H1 (cell line): ENCODE results near the gene KNOP1. TPM values are rescaled to one million over a fixed set of nuclear protein-coding genes. Genes with fewer than 3 reads are reported as not detected.

ENCODE experiments used
- CTCF ChIA-PET: fragments of 300-600 bp; sonication (Branson Sonifier 250); formaldehyde crosslinking; loops from one replicate; lab custom pipeline; 2021; ENCODE audit not compliant: partially characterized antibody; lab: Charles Lee
- POLR2A ChIA-PET: fragments of 300-600 bp; sonication (Branson Sonifier 250); formaldehyde crosslinking; loops from one replicate; lab custom pipeline; 2021; ENCODE audit warnings: inconsistent platforms; ENCODE audit not compliant: partially characterized antibody; lab: Charles Lee
- DNase-seq, 2 experiments: peaks; one replicate each; pipeline versions ENCODE4 v3.0.0 to v3.0.0-alpha.2; 2010 to 2022; ENCODE audit warnings: low spot score in 2 of 2, low read depth in 1 of 2, mixed read lengths in 1 of 2
- FAIRE-seq: peaks from 2 replicates; lab custom pipeline; 2011; peaks lifted over from hg19 to GRCh38; lab: Jason Lieb, UNC
- H2AFZ ChIP-seq: 2 replicates; pipeline ENCODE4 v1.8.1; 2012; ENCODE audit warnings: low read length, inconsistent platforms
- H2AK5ac ChIP-seq: 2 replicates; pipeline ENCODE4 v1.6.1; 2013; ENCODE audit warnings: low read depth, low read length
- H2BK120ac ChIP-seq: replicated peaks from 2 replicates; pipeline ENCODE3; 2013; ENCODE audit warnings: low read depth, low read length, inconsistent platforms
- H2BK12ac ChIP-seq: 2 replicates; pipeline ENCODE4 v1.6.1; 2013; ENCODE audit warnings: low read depth, low read length
- H2BK15ac ChIP-seq: 2 replicates; pipeline ENCODE4 v1.6.1; 2013; ENCODE audit warnings: low read length
- H2BK20ac ChIP-seq: 2 replicates; pipeline ENCODE4 v1.6.1; 2013; ENCODE audit warnings: low read length
- H2BK5ac ChIP-seq: 2 replicates; pipeline ENCODE4 v1.6.1; 2013; ENCODE audit warnings: low read depth, low read length
- H3K14ac ChIP-seq: 2 replicates; pipeline ENCODE4 v1.6.1; 2013; ENCODE audit warnings: inconsistent platforms; ENCODE audit not compliant: insufficient read length
- H3K18ac ChIP-seq: 2 replicates; pipeline ENCODE4 v1.6.1; 2013; ENCODE audit warnings: low read length; ENCODE audit errors: extremely low read depth
- H3K23ac ChIP-seq: 2 replicates; pipeline ENCODE4 v1.6.1; 2013; ENCODE audit warnings: inconsistent platforms; ENCODE audit not compliant: insufficient read length
- H3K23me2 ChIP-seq: 2 replicates; pipeline ENCODE4 v1.6.1; 2013; ENCODE audit warnings: low read depth, low read length
- H3K27ac ChIP-seq: 2 replicates; pipeline ENCODE4 v1.6.1; 2011; ENCODE audit warnings: low read depth, low read length, inconsistent platforms
- H3K27me3 ChIP-seq, 4 experiments: replicated peaks in 1 of 4; 1 replicate in 1 of 4; 2 replicates in 3 of 4; pipeline versions ENCODE4 v1.6.1 to v1.8.1; 2011 to 2013; ENCODE audit warnings: low read length in 3 of 4, mild to moderate bottlenecking in 3 of 4, inconsistent platforms in 2 of 4, mixed read lengths in 2 of 4, moderate library complexity in 1 of 4; ENCODE audit not compliant: control insufficient read depth in 3 of 4, insufficient read depth in 3 of 4; ENCODE audit errors: extremely low read depth in 1 of 4
- H3K36me3 ChIP-seq, 4 experiments: 2 replicates each; pipeline versions ENCODE4 v1.6.1 to v1.8.1; 2011 to 2013; ENCODE audit warnings: mild to moderate bottlenecking in 4 of 4, low read length in 3 of 4, moderate library complexity in 2 of 4, control low read depth in 1 of 4, inconsistent platforms in 1 of 4; ENCODE audit not compliant: insufficient read depth in 4 of 4, control insufficient read depth in 2 of 4
- H3K4ac ChIP-seq: replicated peaks from 2 replicates; pipeline ENCODE3; 2013; ENCODE audit warnings: low read length, low read depth, mixed read lengths, inconsistent platforms; ENCODE audit not compliant: insufficient read length
- H3K4me1 ChIP-seq, 4 experiments: replicated peaks in 1 of 4; 1 replicate in 1 of 4; 2 replicates in 3 of 4; pipeline versions ENCODE4 v1.6.1 to v1.8.1; 2011 to 2013; ENCODE audit warnings: low read length in 3 of 4, inconsistent platforms in 2 of 4, mixed read lengths in 1 of 4; ENCODE audit not compliant: insufficient read depth in 4 of 4, control insufficient read depth in 3 of 4
- H3K4me2 ChIP-seq, 2 experiments: 2 replicates each; pipeline versions ENCODE4 v1.6.1 to v1.8.1; 2011 to 2013; ENCODE audit warnings: low read depth in 2 of 2, low read length in 2 of 2, control low read depth in 1 of 2, inconsistent platforms in 1 of 2, mild to moderate bottlenecking in 1 of 2; ENCODE audit not compliant: insufficient read depth in 1 of 2
- H3K4me3 ChIP-seq, 4 experiments: fragments of 200-600, 300-600 bp in 1 of 4; sonication (generic), shearing (Covaris generic), sonication (Bioruptor Twin) in 1 of 4; 2 replicates each; pipeline versions ENCODE4 v1.5.1 to v1.8.1; 2011 to 2016; ENCODE audit warnings: low read length in 4 of 4, low read depth in 3 of 4, control low read depth in 2 of 4, inconsistent platforms in 2 of 4, mild to moderate bottlenecking in 2 of 4, mixed read lengths in 1 of 4, moderate library complexity in 1 of 4; ENCODE audit not compliant: insufficient read depth in 2 of 4; ENCODE audit errors: extremely low read depth in 1 of 4
- H3K56ac ChIP-seq: replicated peaks from 2 replicates; pipeline ENCODE3; 2013; ENCODE audit warnings: low read depth, mild to moderate bottlenecking, mixed read lengths, low read length, inconsistent platforms; ENCODE audit not compliant: insufficient read length
- H3K79me1 ChIP-seq: 2 replicates; pipeline ENCODE4 v1.6.1; 2013; ENCODE audit warnings: low read depth, low read length, control low read depth
- H3K79me2 ChIP-seq, 2 experiments: 2 replicates each; pipeline versions ENCODE4 v1.6.1 to v1.8.1; 2012 to 2013; ENCODE audit warnings: low read length in 2 of 2, mild to moderate bottlenecking in 2 of 2, inconsistent platforms in 1 of 2; ENCODE audit not compliant: insufficient read depth in 2 of 2, control insufficient read depth in 1 of 2
- H3K9ac ChIP-seq, 4 experiments: replicated peaks in 1 of 4; 1 replicate in 1 of 4; 2 replicates in 3 of 4; pipeline versions ENCODE4 v1.6.1 to v1.8.1; 2011 to 2013; ENCODE audit warnings: low read depth in 3 of 4, low read length in 3 of 4, control low read depth in 2 of 4, mild to moderate bottlenecking in 2 of 4, moderate library complexity in 2 of 4, inconsistent platforms in 1 of 4; ENCODE audit errors: extremely low read depth in 1 of 4
- H3K9me3 ChIP-seq, 2 experiments: 2 replicates each; pipeline versions ENCODE4 v1.6.1 to v1.8.1; 2012 to 2013; ENCODE audit warnings: mild to moderate bottlenecking in 2 of 2, moderate library complexity in 2 of 2, control low read depth in 1 of 2, inconsistent platforms in 1 of 2, low read depth in 1 of 2, low read length in 1 of 2, mixed read lengths in 1 of 2; ENCODE audit not compliant: insufficient read depth in 2 of 2
- H4K20me1 ChIP-seq, 2 experiments: replicated peaks in 1 of 2; 2 replicates each; pipeline versions ENCODE3 to v1.8.1; 2011 to 2013; ENCODE audit warnings: inconsistent platforms in 2 of 2, low read length in 2 of 2, mild to moderate bottlenecking in 1 of 2; ENCODE audit not compliant: insufficient read depth in 2 of 2, control insufficient read depth in 1 of 2
- H4K5ac ChIP-seq: 2 replicates; pipeline ENCODE4 v1.6.1; 2013; ENCODE audit warnings: low read length, low read depth, mixed read lengths, inconsistent platforms; ENCODE audit not compliant: insufficient read length
- H4K8ac ChIP-seq: 2 replicates; pipeline ENCODE4 v1.8.0; 2013; ENCODE audit warnings: mild to moderate bottlenecking, moderate library complexity, low read length, inconsistent platforms; ENCODE audit not compliant: insufficient read depth; ENCODE audit errors: extremely low read depth
- H4K91ac ChIP-seq: replicated peaks from 2 replicates; pipeline ENCODE3; 2013; ENCODE audit warnings: low read length, mixed read lengths, inconsistent platforms; ENCODE audit not compliant: insufficient read length
- CEBPB ChIP-seq: IDR thresholded peaks from 2 replicates; pipeline ENCODE4 v1.6.1; 2012; ENCODE audit warnings: low read depth, low read length
- EP300 ChIP-seq, 2 experiments: IDR thresholded peaks; 1 replicate in 1 of 2; 2 replicates in 1 of 2; pipeline ENCODE4 v1.6.1; 2011 to 2012; ENCODE audit warnings: low read depth in 2 of 2, low read length in 2 of 2, mild to moderate bottlenecking in 2 of 2, borderline replicate concordance in 1 of 2, inconsistent platforms in 1 of 2, moderate library complexity in 1 of 2
- TAF1 ChIP-seq: IDR thresholded peaks from 2 replicates; pipeline ENCODE4 v1.6.1; 2011; ENCODE audit warnings: mild to moderate bottlenecking, low read depth, low read length
- WGBS, 2 experiments: shearing (Covaris generic) in 1 of 2; methylation state at CpG; one replicate each; pipeline versions ENCODE4 v1.1.6 to v1.1.7; 2013 to 2015; ENCODE audit warnings: low lambda C conversion rate in 2 of 2, mixed read lengths in 2 of 2, inconsistent platforms in 1 of 2, low coverage in 1 of 2, missing lambda C conversion rate in 1 of 2; ENCODE audit not compliant: insufficient replicate concordance in 2 of 2, insufficient coverage in 1 of 2, insufficient read length in 1 of 2; ENCODE audit errors: extremely low coverage in 1 of 2, missing lambda C conversion rate in 1 of 2; 5-methylcytosine and 5-hydroxymethylcytosine counted together
- polyA plus RNA-seq, 7 experiments: library from polyadenylated mRNA; depleted of rRNA in 3 of 7; stranded (reverse) in 5 of 7; unstranded in 2 of 7; fragments of >200 nt in 5 of 7; fragments of 200-250 nt in 2 of 7; gene quantifications; 1 replicate in 5 of 7; 2 replicates in 1 of 7; 4 replicates in 1 of 7; pipeline versions ENCODE4 v1.2.1 to v1.2.3, GENCODE V29; 2011 to 2013; ENCODE audit warnings: missing spikeins in 2 of 7, mixed read lengths in 2 of 7
- total RNA-seq: library from RNA; stranded (reverse); fragmentation: NEBNext Ultra II Directional; extraction: Animal tissue kit (Norgen Biotek cat#: 25700); gene quantifications from 2 replicates; pipeline ENCODE4 v1.2.1, GENCODE V29; 2021

The KNOP1 gene
- total and polyA plus RNA-seq, 2 of the 8 experiments (the other 6 are each of a cell fraction or from before 2014, with no cell fraction given) = 21.6 to 87.9 TPM

- peaks cover 10 to 17% of the 10 kb centered on the region in 2 experiments for H4K20me1 ChIP-seq
- no peaks in the 10 kb centered on the region for H3K23me2 ChIP-seq
- no peak overlapping the region for H3K56ac ChIP-seq
- H4K8ac ChIP-seq = no peak overlapping the region
- TF ChIP-seq EP300 (IDR thresholded peaks at IDR 0.05; ENCODE audit: borderline replicate concordance in 1 of 2, low read depth in 2 of 2, low read length in 2 of 2) (no peak), TAF1 (no peak), CEBPB (no peak)
- TF ChIP-seq, all 59 proteins: peak for 0
- ChIA-PET POLR2A (interaction anchor here (1.1 to 5.2 kb wide), 8 partner anchors 9 to 152 kb away, joined by 3 to 23 read pairs (median 4); partner anchors contain the start of genes IQCK and KNOP1), CTCF (interaction anchor here (1.3 to 1.4 kb wide), 2 partner anchors 98 to 103 kb away, joined by 3 to 4 read pairs; no protein-coding TSS in a partner anchor)
- Histone ChIP-seq H2BK120ac (no peak overlapping the region), H3K27me3 (no peaks in the 10 kb centered on the region), H3K9ac (no peak overlapping the region), H2AK5ac (no peak overlapping the region), H4K91ac (no peak overlapping the region), H3K79me2 (peaks cover 0 to 28% of the 10 kb centered on the region in 2 experiments; a peak in 2 of 4 replicates), H2BK15ac (no peak overlapping the region), H4K5ac (no peak overlapping the region), H3K4me2 (no peak overlapping the region), H3K36me3 (peaks cover 33 to 84% (median 56%) of the 10 kb centered on the region in 4 experiments), H2AFZ (no peak overlapping the region), H3K9me3 (peaks cover 6 to 17% of the 10 kb centered on the region in 2 experiments), H2BK20ac (no peak overlapping the region), H3K79me1 (peaks cover 9% of the 10 kb centered on the region), H3K14ac (no peak overlapping the region), H3K4me1 (no peaks in the 10 kb centered on the region), H3K23ac (no peak overlapping the region), H3K18ac (no peak overlapping the region), H3K27ac (no peak overlapping the region), H2BK5ac (no peak overlapping the region), H3K4me3 (no peak overlapping the region), H2BK12ac (no peak overlapping the region), H3K4ac (no peak overlapping the region)
- no peak for DNase-seq
- WGBS, 2 experiments = 98% methylated on average over 3 of the region's 3 CpGs; no CpG with 5 or more reads in 1 of the 2 experiments
- FAIRE-seq = no peak
These were observed 16.9 kb downstream of the KNOP1 start for GRCh38 chr16:19701091-19701490.
